Activated T-cell treated with anti-CD3 and anti-CD28 coated beads for 24 hours (primary cell): ENCODE results near the gene TSPAN4.
A peak's percentile ranks its signal among the peaks of the same experiment; 100 is the strongest.

Experiments
- DNase-seq: peaks from one replicate; pipeline ENCODE4 v3.0.0-alpha.2; 2020; ENCODE audit warnings: low read depth

TSPAN4 gene

GRCh38 chr11:865462-866430 lies 23.1 kb downstream of the TSPAN4 start:
- no peak for DNase-seq

GRCh38 chr11:866481-866880 lies 23.8 kb downstream of the TSPAN4 start:
- DNase-seq, result no peak

GRCh38 chr11:867856-868358 lies 25.3 kb downstream of the TSPAN4 start:
- no peak for DNase-seq

- no peak for DNase-seq
Measured at GRCh38 chr11:868394-868793, 25.7 kb downstream of the TSPAN4 start.

- no peak for DNase-seq
Measured at GRCh38 chr11:868802-869201, 26.1 kb downstream of the TSPAN4 start.

GRCh38 chr11:869399-870126 lies 26.9 kb downstream of the TSPAN4 start:
- DNase-seq, result no peak

- no peak for DNase-seq
Measured at GRCh38 chr11:870127-870413, 27.4 kb downstream of the TSPAN4 start.

- no peak for DNase-seq
Measured at GRCh38 chr11:870418-870817, 27.8 kb downstream of the TSPAN4 start.

- no peak for DNase-seq
Measured at GRCh38 chr11:871472-871871, 28.8 kb downstream of the TSPAN4 start.

GRCh38 chr11:872799-873198 lies 30.1 kb downstream of the TSPAN4 start:
- no peak for DNase-seq

GRCh38 chr11:873706-874105 lies 31.1 kb downstream of the TSPAN4 start:
- DNase-seq, result no peak

- DNase-seq, result no peak
Measured at GRCh38 chr11:875203-875602, 32.6 kb downstream of the TSPAN4 start.

- no peak for DNase-seq
Measured at GRCh38 chr11:875769-876301, 33.2 kb downstream of the TSPAN4 start.

GRCh38 chr11:876545-876944 lies 33.9 kb downstream of the TSPAN4 start:
- DNase-seq, result no peak

- DNase-seq, result peak; percentile 20
Measured at GRCh38 chr11:877565-877964, 34.9 kb downstream of the TSPAN4 start.

- DNase-seq, result no peak
Measured at GRCh38 chr11:880447-880846, 37.8 kb downstream of the TSPAN4 start.

GRCh38 chr11:882596-882995 lies 39.9 kb downstream of the TSPAN4 start:
- DNase-seq, result no peak

- DNase-seq, result no peak
Measured at GRCh38 chr11:883527-883926, 40.9 kb downstream of the TSPAN4 start.

GRCh38 chr11:884578-885070 lies 42.0 kb downstream of the TSPAN4 start:
- no peak for DNase-seq

- no peak for DNase-seq
Measured at GRCh38 chr11:886568-886967, 43.9 kb downstream of the TSPAN4 start.

- no peak for DNase-seq
Measured at GRCh38 chr11:887589-887988, 44.9 kb downstream of the TSPAN4 start.

GRCh38 chr11:888310-889212 lies 45.9 kb downstream of the TSPAN4 start:
- no peak for DNase-seq
